HCT116 (cell line): Measurements from ENCODE around the gene MMS19. TPM values are rescaled to one million over a fixed set of nuclear protein-coding genes. Genes with fewer than 3 reads are reported as not detected.
A peak's percentile ranks its signal among the peaks of the same experiment; 100 is the strongest.

ENCODE experiments used
- ATAC-seq: fragments of 200-7000 bp; cut with Tn5 transposase; 2 replicates; pipeline ENCODE4 v1.9.1; 2020; ENCODE audit warnings: mild to moderate bottlenecking, moderate library complexity
- BruUV-seq: library from RNA; stranded (reverse); fragments of 400-500 nt; replicated peaks from 2 replicates; lab custom pipeline; 2021; lab: Mats Ljungman, UMichigan
- CTCF ChIA-PET: fragments of 300-600 bp; sonication (Branson Sonifier 250); formaldehyde crosslinking; loops from one replicate; lab custom pipeline; 2021; ENCODE audit warnings: antibody characterized with exemption; lab: Charles Lee
- POLR2A ChIA-PET: fragments of 300-600, 350-600 bp; sonication (Branson Sonifier 250); formaldehyde crosslinking; loops from one replicate; lab custom pipeline; 2021; ENCODE audit warnings: antibody characterized with exemption; lab: Charles Lee
- RAD21 ChIA-PET, 2 experiments: fragments of 300-600 bp; sonication (Branson Sonifier 250); formaldehyde crosslinking; loops; one replicate each; lab custom pipeline; 2023; ENCODE audit warnings: low total read pairs in 2 of 2; ENCODE audit not compliant: uncharacterized antibody in 2 of 2, unreplicated experiment in 2 of 2, low non-redundant PET in 1 of 2; lab: Charles Lee
- DNase-seq: peaks from one replicate; pipeline ENCODE4 v3.0.0-alpha.2; 2010; ENCODE audit warnings: low read depth, low spot score
- H2AFZ ChIP-seq: fragments of 200-600 bp; shearing (Covaris generic), sonication (generic); 2 replicates; pipeline ENCODE4 v1.6.1; 2017; ENCODE audit warnings: low read depth, mixed run types, mixed read lengths, antibody characterized with exemption, low read length; ENCODE audit not compliant: poor library complexity, severe bottlenecking
- H3K27ac ChIP-seq: 2 replicates; pipeline ENCODE4 v1.5.1; 2012; ENCODE audit warnings: low read depth, low read length
- H3K27me3 ChIP-seq: fragments of 200-600 bp; sonication (generic); 2 replicates; pipeline ENCODE4 v1.6.1; 2016; ENCODE audit warnings: mixed run types, low read length, mixed read lengths; ENCODE audit not compliant: insufficient read depth
- H3K36me3 ChIP-seq, 2 experiments: fragments of 200-500 bp in 1 of 2; fragments of 200-600 bp in 1 of 2; sonication (Bioruptor generic) in 1 of 2; sonication (generic) in 1 of 2; 2 replicates each; pipeline versions ENCODE4 v1.5.1 to v1.6.1; 2014 to 2016; ENCODE audit warnings: low read length in 2 of 2, inconsistent platforms in 1 of 2, mixed read lengths in 1 of 2, mixed run types in 1 of 2; ENCODE audit not compliant: insufficient read depth in 2 of 2, control insufficient read depth in 1 of 2
- H3K4me1 ChIP-seq, 2 experiments: fragments of 200-600 bp in 1 of 2; sonication (generic) in 1 of 2; 2 replicates each; pipeline versions ENCODE4 v1.5.1 to v1.6.1; 2012 to 2017; ENCODE audit warnings: low read length in 2 of 2, inconsistent platforms in 1 of 2, mild to moderate bottlenecking in 1 of 2, mixed read lengths in 1 of 2, mixed run types in 1 of 2, moderate library complexity in 1 of 2; ENCODE audit not compliant: insufficient read depth in 2 of 2, control insufficient read depth in 1 of 2
- H3K4me2 ChIP-seq: fragments of 200-600 bp; sonication (generic); 2 replicates; pipeline ENCODE4 v1.6.1; 2017; ENCODE audit warnings: mixed run types, low read length, mixed read lengths
- H3K4me3 ChIP-seq, 2 experiments: fragments of 200-600 bp in 1 of 2; sonication (generic) in 1 of 2; replicated peaks in 1 of 2; 2 replicates each; pipeline ENCODE4 v1.5.1; 2011 to 2016; ENCODE audit warnings: low read length in 2 of 2, control low read depth in 1 of 2, low read depth in 1 of 2, mild to moderate bottlenecking in 1 of 2, mixed read lengths in 1 of 2, mixed run types in 1 of 2
- H3K79me2 ChIP-seq: fragments of 200-600 bp; sonication (generic); 2 replicates; pipeline ENCODE4 v1.6.1; 2017; ENCODE audit warnings: mild to moderate bottlenecking, mixed run types, low read length, moderate library complexity, mixed read lengths; ENCODE audit not compliant: insufficient read depth
- H3K9ac ChIP-seq: fragments of 200-600 bp; sonication (generic); 2 replicates; pipeline ENCODE4 v1.6.1; 2016; ENCODE audit warnings: low read length, mixed read lengths
- H3K9me2 ChIP-seq: fragments of 200-600 bp; sonication (generic), shearing (Covaris generic); 2 replicates; pipeline ENCODE4 v1.6.1; 2017; ENCODE audit warnings: mixed run types, mild to moderate bottlenecking, moderate library complexity; ENCODE audit not compliant: insufficient read depth
- H3K9me3 ChIP-seq, 2 experiments: fragments of 200-500 bp in 1 of 2; fragments of 200-600 bp in 1 of 2; sonication (Bioruptor generic) in 1 of 2; sonication (generic) in 1 of 2; 2 replicates each; pipeline ENCODE4 v1.6.1; 2014 to 2017; ENCODE audit warnings: low read length in 2 of 2, mixed read lengths in 2 of 2, inconsistent platforms in 1 of 2, low read depth in 1 of 2, mild to moderate bottlenecking in 1 of 2, mixed run types in 1 of 2, moderate library complexity in 1 of 2; ENCODE audit not compliant: control insufficient read depth in 1 of 2, insufficient read depth in 1 of 2
- H4K20me1 ChIP-seq: fragments of 200-600 bp; sonication (generic), shearing (Covaris generic); 2 replicates; pipeline ENCODE4 v1.6.1; 2017; ENCODE audit warnings: mixed run types, mild to moderate bottlenecking, moderate library complexity; ENCODE audit not compliant: insufficient read depth
- CEBPB ChIP-seq: IDR thresholded peaks from 2 replicates; pipeline ENCODE4 v1.6.1; 2012; ENCODE audit warnings: low read depth
- CTCF ChIP-seq, 3 experiments: fragments of 200-600 bp in 1 of 3; sonication (generic) in 1 of 3; IDR thresholded peaks in 2 of 3; conservative IDR thresholded peaks in 1 of 3; 2 replicates each; pipeline ENCODE4 v1.5.1; 2012 to 2017; ENCODE audit warnings: low read depth in 2 of 3, low read length in 2 of 3, antibody characterized with exemption in 1 of 3, borderline replicate concordance in 1 of 3, control low read depth in 1 of 3, mild to moderate bottlenecking in 1 of 3, mixed read lengths in 1 of 3, mixed run types in 1 of 3, moderate library complexity in 1 of 3; ENCODE audit not compliant: insufficient read depth in 1 of 3
- EGR1 ChIP-seq: IDR thresholded peaks from 2 replicates; pipeline ENCODE4 v1.6.1; 2012; ENCODE audit warnings: low read depth
- ELF1 ChIP-seq: IDR thresholded peaks from 2 replicates; pipeline ENCODE4 v1.6.1; 2012; ENCODE audit warnings: low read depth, borderline replicate concordance
- EZH2 ChIP-seq: fragments of 200-600 bp; sonication (generic); IDR thresholded peaks from 2 replicates; pipeline ENCODE4 v1.6.1; 2017; ENCODE audit warnings: antibody characterized with exemption, mixed run types
- EZH2phosphoT487 ChIP-seq: fragments of 200-600 bp; IDR thresholded peaks from 2 replicates; pipeline ENCODE4 v1.6.1; 2018; ENCODE audit warnings: antibody characterized with exemption, borderline replicate concordance
- JUND ChIP-seq: IDR thresholded peaks from 2 replicates; pipeline ENCODE4 v1.6.1; 2012
- MAX ChIP-seq: IDR thresholded peaks from 2 replicates; pipeline ENCODE4 v1.6.1; 2012
- POLR2A ChIP-seq: IDR thresholded peaks from 2 replicates; pipeline ENCODE4 v1.7.0; 2011; ENCODE audit warnings: borderline replicate concordance; ENCODE audit not compliant: insufficient read depth, insufficient read length; ENCODE audit errors: extremely low read depth
- POLR2AphosphoS5 ChIP-seq: IDR thresholded peaks from 2 replicates; pipeline ENCODE4 v1.6.1; 2011; ENCODE audit warnings: mild to moderate bottlenecking, low read depth, low read length, moderate library complexity
- REST ChIP-seq: IDR thresholded peaks from 2 replicates; pipeline ENCODE4 v1.6.1; 2012; ENCODE audit warnings: low read depth
- SIN3A ChIP-seq: IDR thresholded peaks from 2 replicates; pipeline ENCODE4 v1.6.1; 2012; ENCODE audit warnings: low read depth
- SP1 ChIP-seq: IDR thresholded peaks from 2 replicates; pipeline ENCODE4 v1.6.1; 2012; ENCODE audit warnings: low read depth
- TCF7L2 ChIP-seq: IDR thresholded peaks from 2 replicates; pipeline ENCODE4 v1.7.0; 2011; ENCODE audit warnings: borderline replicate concordance, inconsistent platforms; ENCODE audit not compliant: insufficient read depth, insufficient read length; ENCODE audit errors: extremely low read depth
- YY1 ChIP-seq: IDR thresholded peaks from 2 replicates; pipeline ENCODE4 v1.6.1; 2011; ENCODE audit warnings: low read length, low read depth, moderate library complexity, mild to moderate bottlenecking; ENCODE audit not compliant: insufficient replicate concordance; ENCODE audit errors: extremely low read depth
- ZBTB33 ChIP-seq: IDR thresholded peaks from 2 replicates; pipeline ENCODE4 v1.6.1; 2011; ENCODE audit warnings: mild to moderate bottlenecking, low read length, moderate library complexity; ENCODE audit not compliant: insufficient replicate concordance; ENCODE audit errors: extremely low read depth
- ZFX ChIP-seq: fragments of 450-650 bp; IDR thresholded peaks from 2 replicates; pipeline ENCODE4 v1.6.1; 2017
- ZNF274 ChIP-seq: fragments of 200-500 bp; sonication (Bioruptor generic); IDR thresholded peaks from 2 replicates; pipeline ENCODE4 v1.6.1; 2014; ENCODE audit warnings: mild to moderate bottlenecking, low read depth, low read length, inconsistent platforms
- intact Hi-C: fragments of 100-400 bp; cut with micrococcal nuclease; formaldehyde crosslinking; loops from 2 replicates; pipeline ENCODE4 v1.10.0; 2022
- total RNA-seq: library from RNA; stranded (reverse); gene quantifications from one replicate; pipeline ENCODE4 v1.2.1, GENCODE V29; 2021; ENCODE audit not compliant: unreplicated experiment

Gene MMS19
- total RNA-seq, 1 experiment from 2014 or later = 101 TPM

GRCh38 chr10:97445722-97446639, 52.2 kb downstream of the MMS19 start, which contains the start of the genes EXOSC1 and ZDHHC16:
Gene EXOSC1 (minus strand): TSS chr10:97446006. CDS start chr10:97445985, 21 bp downstream.
Gene ZDHHC16 (plus strand): TSS chr10:97446175. CDS start chr10:97451676, 5,501 bp downstream.
- DNase-seq = peak; percentile 89
- intact Hi-C loops = loop anchor here (1.0 to 5.0 kb wide), 2 partner anchors 39 to 51 kb away; partner anchors contain the start of genes MMS19 and UBTD1
- peak within 1 kb of the TSS; percentile 52 for H3K27ac ChIP-seq
- H3K4me1 ChIP-seq = peaks cover 10 to 21% of the 10 kb centered on the region in 2 experiments
- no peaks in the 10 kb centered on the region for H3K9me2 ChIP-seq
- H3K9me3 ChIP-seq = no peaks in the 10 kb centered on the region
- ChIA-PET CTCF (no interaction called here), POLR2A (no interaction called here), RAD21 (no interaction called here)
- no peaks in the 10 kb centered on the region for H4K20me1 ChIP-seq
- TF ChIP-seq REST (no peak), YY1 (peak; percentile 94), EZH2 (no peak), CEBPB (no peak), EZH2phosphoT487 (no peak), ZNF274 (no peak), ZFX (peak; percentile 94), POLR2A (peak; percentile 87), TCF7L2 (peak; percentile 78), SP1 (peak; percentile 99), EGR1 (peak; percentile 99), POLR2AphosphoS5 (peak; percentile 91), JUND (no peak), ELF1 (peak; percentile 70; the same call in 1 of the 2 replicates), CTCF (IDR thresholded peaks at IDR 0.05 in 2 of 3, conservative IDR thresholded peaks at IDR 0.05 in 1 of 3; ENCODE audit: borderline replicate concordance in 1 of 3, insufficient read depth in 1 of 3, low read depth in 2 of 3, low read length in 2 of 3) (0 out of 6 replicates have a peak, but pooled peaks of 1 of the 3 experiments have one; percentile 12), ZBTB33 (no peak), MAX (peak; percentile 79), SIN3A (peak; percentile 96)
- H3K9ac ChIP-seq = peak within 1 kb of the TSS; percentile 79
- no peaks in the 10 kb centered on the region for H3K27me3 ChIP-seq
- H3K4me2 ChIP-seq = peak within 1 kb of the TSS; percentile 87
- peaks cover 66% of the 10 kb centered on the region for H3K79me2 ChIP-seq
- H3K36me3 ChIP-seq = peaks cover 0 to 5% of the 10 kb centered on the region in 2 experiments; a peak in 1 of 4 replicates
- ATAC-seq = peak; percentile 95
- H3K4me3 ChIP-seq = peak within 1 kb of the TSS; percentile 88 to 90
- TSS peak; percentile 75 for BruUV-seq
- H2AFZ ChIP-seq = peak within 1 kb of the TSS; percentile 42
